HG03575 (cell line): ENCODE data around the gene GDI2.
"Not testable (repeated sequence)": the region's sequence is repeated elsewhere in the genome, so short reads cannot be mapped to it uniquely, and the experiment has no call there.

Experiments
- ATAC-seq: cut with Tn5 transposase; IDR thresholded peaks from one replicate; pipeline ENCODE4 v1.9.1; 2021; ENCODE audit not compliant: unreplicated experiment, insufficient number of reproducible peaks, low FRiP score; ENCODE audit errors: extremely low read depth

Gene GDI2

GRCh38 chr10:5805260-5805659 lies 8.0 kb downstream of the GDI2 start:
- no peak for ATAC-seq

GRCh38 chr10:5804386-5804785 lies 8.8 kb downstream of the GDI2 start:
- no peak for ATAC-seq

GRCh38 chr10:5800782-5801181 lies 12.5 kb downstream of the GDI2 start:
- ATAC-seq: no peak

- ATAC-seq: no peak
These were observed 19.0 kb downstream of the GDI2 start for GRCh38 chr10:5794236-5794635.

GRCh38 chr10:5789626-5790025 lies 23.6 kb downstream of the GDI2 start:
- no peak for ATAC-seq

- no peak for ATAC-seq
These were observed 24.3 kb downstream of the GDI2 start for GRCh38 chr10:5788969-5789368.

- ATAC-seq: no peak
These were observed 29.9 kb downstream of the GDI2 start for GRCh38 chr10:5783300-5783699.

GRCh38 chr10:5782174-5782573 lies 31.1 kb downstream of the GDI2 start:
- ATAC-seq: no peak

GRCh38 chr10:5779730-5780129 lies 33.5 kb downstream of the GDI2 start:
- ATAC-seq: no peak

GRCh38 chr10:5777758-5778157 lies 35.5 kb downstream of the GDI2 start:
- ATAC-seq: not testable (repeated sequence)

- no peak for ATAC-seq
These were observed 36.4 kb downstream of the GDI2 start for GRCh38 chr10:5776881-5777197.

GRCh38 chr10:5776136-5776880 lies 36.9 kb downstream of the GDI2 start:
- ATAC-seq: no peak

GRCh38 chr10:5775685-5776084 lies 37.5 kb downstream of the GDI2 start:
- ATAC-seq: no peak

GRCh38 chr10:5774987-5775620 lies 38.1 kb downstream of the GDI2 start:
- ATAC-seq: no peak

- ATAC-seq: no peak
These were observed 47.0 kb downstream of the GDI2 start for GRCh38 chr10:5766189-5766588.

GRCh38 chr10:5765617-5766016 lies 47.6 kb downstream of the GDI2 start:
- no peak for ATAC-seq

- ATAC-seq: no peak
These were observed 48.6 kb downstream of the GDI2 start for GRCh38 chr10:5764422-5765297.

- no peak for ATAC-seq
These were observed 50.7 kb downstream of the GDI2 start for GRCh38 chr10:5762531-5762930.

- ATAC-seq: no peak
These were observed 52.0 kb downstream of the GDI2 start for GRCh38 chr10:5761220-5761619.

- ATAC-seq: no peak
These were observed 52.7 kb downstream of the GDI2 start for GRCh38 chr10:5760515-5760914.
